Hematopoietic multipotent progenitor cell treated with erythropoietin and hydrocortisone succinate and interleukin-3 and kit ligand, for 15 days (in vitro differentiated cells): ENCODE data around the gene RXFP1.
"Not testable (repeated sequence)": the region's sequence is repeated elsewhere in the genome, so short reads cannot be mapped to it uniquely, and the experiment has no call there.

Experiments
- DNase-seq: peaks from one replicate; pipeline ENCODE4 v3.0.0-alpha.2; 2015; ENCODE audit warnings: low spot score

Gene RXFP1

DNA sequence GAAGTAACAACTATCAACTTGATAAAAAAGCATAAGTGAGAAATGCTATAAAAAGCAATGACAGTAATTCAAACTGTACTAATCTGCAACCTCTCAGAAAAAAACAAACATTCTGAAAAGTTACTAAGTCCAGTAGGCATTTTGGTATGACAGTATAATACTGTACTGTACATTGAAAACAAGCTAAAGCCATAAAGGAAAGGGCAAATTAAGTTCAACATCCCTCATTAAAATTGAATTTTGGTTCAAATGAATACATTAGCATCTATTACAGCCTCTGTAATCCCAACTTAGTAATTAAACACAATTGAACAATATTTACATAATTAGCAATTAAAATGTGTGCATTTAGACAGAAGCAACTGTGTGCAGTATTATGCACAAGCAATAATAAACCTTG, 96.3 kb downstream of the RXFP1 start:
- DNase-seq, result no peak

DNA sequence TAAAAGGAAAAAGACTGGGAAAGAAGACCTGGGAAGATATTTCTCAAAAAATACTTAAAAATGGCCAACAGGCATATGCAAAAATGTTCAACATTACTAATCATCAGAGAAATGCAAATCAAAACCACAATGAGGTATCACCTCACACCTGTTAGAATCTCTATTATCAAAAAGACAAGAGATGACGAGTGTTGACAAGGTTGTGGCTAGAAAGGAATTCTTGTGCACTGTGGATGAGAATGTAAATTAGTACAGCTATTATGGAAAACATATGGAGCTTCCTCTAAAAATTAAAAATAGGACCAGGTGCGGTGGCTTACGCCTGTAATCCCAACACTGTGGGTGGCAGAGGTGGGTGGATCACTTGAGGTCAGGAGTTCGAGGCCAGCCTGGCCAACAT, 100.0 kb downstream of the RXFP1 start:
- DNase-seq, result no peak

DNA sequence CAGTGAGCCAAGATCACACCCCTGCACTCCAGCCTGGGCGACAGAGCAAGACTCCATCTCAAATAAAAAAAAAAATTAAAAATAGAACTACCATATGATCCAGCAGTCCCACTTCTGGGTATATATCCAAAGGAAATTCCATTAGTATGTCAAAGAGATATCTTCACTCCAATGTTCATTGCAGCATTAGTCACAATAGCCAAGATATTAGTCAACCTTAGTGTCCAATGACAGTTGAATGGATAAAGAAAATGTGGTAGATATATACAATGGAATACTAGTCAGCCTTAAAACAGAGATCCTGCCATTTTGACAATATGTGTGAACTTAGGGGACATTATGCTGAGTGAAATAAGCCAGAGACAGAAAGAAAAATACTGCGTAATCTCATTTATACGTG, 100.6 kb downstream of the RXFP1 start:
- DNase-seq, result no peak

- DNase-seq, result no peak
Measured at GRCh38 chr4:158624889-158625478, 103.3 kb downstream of the RXFP1 start.

DNA sequence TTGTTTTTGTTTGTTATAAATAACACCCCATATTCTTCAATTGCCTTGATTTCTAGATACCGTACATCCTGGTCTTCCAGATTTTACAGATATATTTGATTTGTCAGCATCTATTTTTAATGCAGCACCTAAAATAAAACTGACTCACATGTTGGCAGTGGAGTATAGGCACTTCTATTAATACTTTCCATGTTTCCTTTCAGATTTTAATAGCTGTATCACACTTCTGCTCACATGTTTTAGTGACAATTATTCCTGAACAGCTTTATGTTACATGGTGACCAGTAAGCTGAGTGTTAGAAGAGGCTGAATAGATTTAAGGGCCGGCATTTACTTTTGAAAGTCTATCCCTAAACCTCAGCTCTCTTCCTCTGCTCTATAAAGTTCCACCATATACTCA, 103.9 kb downstream of the RXFP1 start:
- DNase-seq, result no peak

- no peak for DNase-seq
Measured at GRCh38 chr4:158630893-158631292, 109.2 kb downstream of the RXFP1 start.

- no peak for DNase-seq
Measured at GRCh38 chr4:158636619-158637018, 114.9 kb downstream of the RXFP1 start.

DNA sequence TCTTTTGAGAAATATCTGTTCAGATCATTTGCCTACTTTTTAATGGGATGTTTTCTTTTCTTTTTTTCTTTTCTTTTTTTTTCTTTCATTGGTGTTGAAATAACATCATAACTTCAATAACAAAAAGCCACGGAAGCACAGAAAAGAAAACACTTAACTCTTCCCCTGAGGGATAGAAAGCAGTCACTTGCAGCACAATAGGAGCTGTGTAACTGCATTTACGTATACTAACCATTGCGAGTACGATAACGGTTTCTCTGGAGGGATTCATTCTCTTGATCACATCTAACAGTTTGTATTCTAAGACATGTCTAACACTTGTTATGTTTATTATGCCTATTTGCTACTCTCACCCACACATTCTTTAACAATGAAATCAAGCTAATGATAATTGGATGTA, 122.7 kb downstream of the RXFP1 start:
- DNase-seq, result no peak

- DNase-seq, result no peak
Measured at GRCh38 chr4:158644760-158645159, 123.1 kb downstream of the RXFP1 start.

- no peak for DNase-seq
Measured at GRCh38 chr4:158649111-158649680, 127.5 kb downstream of the RXFP1 start.

GRCh38 chr4:158652920-158653319, 131.2 kb downstream of the RXFP1 start:
- DNase-seq, result no peak

DNA sequence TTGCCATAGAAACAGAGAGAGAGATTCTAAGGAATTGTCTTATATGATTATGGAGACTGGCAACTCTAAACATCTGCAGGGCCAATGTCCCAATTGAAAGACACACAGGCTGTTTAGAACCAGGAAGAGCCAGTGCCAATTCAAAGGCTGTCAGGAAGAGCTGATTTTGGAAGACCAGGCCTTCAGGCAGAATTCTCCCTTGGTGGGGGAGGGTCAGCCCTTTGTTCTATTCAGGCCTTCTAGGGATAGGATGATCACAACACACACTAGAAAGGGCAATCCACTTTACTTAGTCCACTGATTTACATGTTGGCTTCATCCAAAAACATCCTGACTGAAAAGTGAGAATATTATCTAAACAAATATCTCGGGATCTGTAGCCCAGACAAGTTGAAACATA, 134.8 kb downstream of the RXFP1 start:
- no peak for DNase-seq

- DNase-seq, result no peak
Measured at GRCh38 chr4:158657291-158657690, 135.6 kb downstream of the RXFP1 start.

- DNase-seq, result not testable (repeated sequence)
Measured at GRCh38 chr4:158663255-158663654, 141.6 kb downstream of the RXFP1 start.

DNA sequence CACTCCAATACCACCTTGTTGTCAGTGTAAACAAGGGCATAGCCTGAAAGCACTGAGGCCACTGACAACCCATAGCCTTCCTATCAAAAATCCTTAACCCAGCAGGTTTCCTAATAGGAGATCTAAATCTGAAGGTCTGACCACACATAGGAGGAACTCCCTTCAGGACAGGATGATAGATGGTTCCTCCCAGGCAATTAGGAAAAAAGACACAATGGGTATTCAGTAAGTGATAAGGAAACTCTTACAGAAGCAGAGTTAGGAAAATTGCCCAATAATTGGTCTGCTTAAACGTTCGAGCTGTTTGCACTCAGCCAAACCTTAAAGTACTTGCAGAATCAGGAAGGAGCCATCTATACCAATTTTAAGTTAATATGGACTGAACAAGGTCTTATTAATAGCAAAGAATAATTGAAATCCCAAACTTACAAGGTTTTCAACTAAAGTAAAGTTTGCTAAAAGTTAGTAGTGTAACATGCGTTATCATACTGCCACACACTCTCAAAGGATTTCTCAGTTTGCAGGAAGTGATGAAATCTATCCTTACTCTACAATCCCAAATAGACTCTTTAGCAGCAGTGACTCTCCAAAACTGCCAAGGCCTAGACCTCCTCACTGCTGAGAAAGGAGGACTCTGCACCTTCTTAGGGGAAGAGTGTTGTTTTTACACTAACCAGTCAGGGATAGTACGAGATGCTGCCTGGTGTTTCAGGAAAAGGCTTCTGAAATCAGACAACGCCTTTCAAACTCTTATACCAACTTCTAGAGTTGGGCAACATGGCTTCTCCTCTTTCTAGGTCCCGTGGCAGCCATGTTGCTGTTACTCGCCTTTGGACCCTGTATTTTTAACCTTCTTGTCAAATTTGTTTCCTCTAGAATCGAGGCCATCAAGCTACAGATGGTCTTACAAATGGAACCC, 142.3 kb downstream of the RXFP1 start:
- DNase-seq, result not testable (repeated sequence)

DNA sequence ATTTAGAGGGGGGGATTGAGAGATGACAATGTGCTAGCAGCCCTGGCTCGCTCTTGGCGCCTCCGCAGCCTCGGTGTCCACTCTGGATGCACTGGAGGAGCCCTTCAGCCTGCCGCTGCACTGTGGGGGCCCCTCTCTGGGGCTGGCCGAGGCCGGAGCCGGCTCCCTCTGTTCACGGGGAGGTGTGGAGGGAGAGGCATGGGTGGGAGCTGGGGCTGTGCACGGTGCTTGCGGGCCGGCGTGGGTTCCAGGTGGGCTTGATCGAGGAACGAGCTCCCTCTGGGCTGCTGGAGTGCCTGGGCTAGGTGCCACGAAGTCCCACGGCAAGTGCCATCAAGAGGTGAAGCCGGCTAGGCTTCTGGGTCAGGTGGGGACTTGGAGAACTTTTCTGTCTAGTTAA, 143.1 kb downstream of the RXFP1 start:
- no peak for DNase-seq

DNA sequence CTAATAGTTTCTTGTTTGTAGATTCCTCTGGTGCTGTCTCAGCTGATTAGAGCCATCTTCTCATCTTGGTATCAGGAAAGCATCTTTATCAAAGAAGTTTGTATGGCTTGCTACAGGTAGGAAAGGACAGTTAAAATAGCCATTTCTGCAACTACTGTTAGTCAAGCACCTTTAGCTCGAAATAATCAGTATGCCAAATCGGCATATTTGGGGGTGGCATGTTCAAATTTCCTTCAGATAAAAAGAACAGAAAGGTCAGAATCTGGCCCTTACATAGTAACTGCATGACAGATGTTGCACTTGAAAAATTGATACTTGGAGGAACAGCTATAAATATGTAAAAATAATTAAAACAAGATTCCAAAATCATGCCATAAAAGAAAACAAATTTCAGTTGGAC, 145.2 kb downstream of the RXFP1 start:
- DNase-seq, result no peak

GRCh38 chr4:158667651-158668198, 146.0 kb downstream of the RXFP1 start:
- DNase-seq, result peak; percentile 45

DNA sequence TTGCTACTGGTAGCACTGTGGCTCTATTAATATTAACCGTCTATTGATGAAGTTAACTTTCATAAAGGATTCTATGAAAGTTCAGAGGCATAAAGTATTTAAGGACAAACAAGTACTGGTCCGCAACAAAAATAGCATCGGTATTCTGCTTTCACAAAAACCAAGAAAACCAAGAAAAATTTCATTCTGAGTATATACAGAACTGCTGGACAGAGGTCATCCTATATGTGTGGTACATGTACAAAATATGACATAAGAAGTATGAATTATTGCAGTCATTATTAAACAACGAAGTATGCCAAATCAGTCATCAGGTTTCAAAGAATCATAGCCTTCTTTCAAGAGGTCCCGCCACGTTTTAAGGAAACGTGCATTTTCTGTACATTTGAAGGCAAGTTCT, 147.6 kb downstream of the RXFP1 start:
- DNase-seq, result no peak

GRCh38 chr4:158670975-158671664, 149.4 kb downstream of the RXFP1 start:
- peak; percentile 32 for DNase-seq

- no peak for DNase-seq
Measured at GRCh38 chr4:158671665-158671914, 149.9 kb downstream of the RXFP1 start, which contains the start of gene C4orf46. C4orf46 (minus strand) TSS chr4:158671887; CDS start chr4:158671801, 86 bp downstream.
